SU-DHL-6 (cell line): Measurements from ENCODE around the gene RAMACL.

Source experiments
- H2AFZ ChIP-seq: fragments of 200-600 bp; sonication (generic); 2 replicates; pipeline ENCODE4 v1.6.1; 2014; ENCODE audit warnings: low read depth, mild to moderate bottlenecking, moderate library complexity, mixed read lengths, antibody characterized with exemption, low read length; ENCODE audit not compliant: severe bottlenecking
- H3F3A ChIP-seq: fragments of 200-600 bp; shearing (Covaris generic); 2 replicates; pipeline ENCODE4 v1.6.0; 2016; ENCODE audit warnings: antibody characterized with exemption, mild to moderate bottlenecking; ENCODE audit not compliant: insufficient read depth
- H3K27ac ChIP-seq: fragments of 200-600 bp; sonication (generic); 2 replicates; pipeline ENCODE4 v1.5.1; 2016; ENCODE audit warnings: low read depth, mild to moderate bottlenecking, low read length, moderate library complexity, mixed read lengths
- H3K27me3 ChIP-seq: fragments of 200-600 bp; sonication (generic), shearing (Covaris generic); 2 replicates; pipeline ENCODE4 v1.6.0; 2014; ENCODE audit warnings: mild to moderate bottlenecking, low read length
- H3K36me3 ChIP-seq: fragments of 200-600 bp; sonication (generic); 2 replicates; pipeline ENCODE4 v1.6.1; 2014; ENCODE audit warnings: mild to moderate bottlenecking, low read length, mixed read lengths
- H3K4me2 ChIP-seq: fragments of 300-600, 200-600 bp; shearing (Covaris generic), sonication (generic); 2 replicates; pipeline ENCODE4 v1.6.0; 2014; ENCODE audit warnings: low read length, low read depth, mild to moderate bottlenecking; ENCODE audit not compliant: poor library complexity, severe bottlenecking
- H3K4me3 ChIP-seq: fragments of 200-600 bp; sonication (generic); 2 replicates; pipeline ENCODE4 v1.5.1; 2014; ENCODE audit warnings: antibody characterized with exemption, low read length, mild to moderate bottlenecking, mixed read lengths; ENCODE audit not compliant: insufficient read depth, poor library complexity, severe bottlenecking
- H3K79me2 ChIP-seq: fragments of 200-600 bp; sonication (generic); 2 replicates; pipeline ENCODE4 v1.6.1; 2014; ENCODE audit warnings: mild to moderate bottlenecking, low read length, moderate library complexity; ENCODE audit not compliant: insufficient read depth
- H3K9ac ChIP-seq: fragments of 200-600 bp; sonication (generic); 2 replicates; pipeline ENCODE4 v1.7.0; 2014; ENCODE audit warnings: mild to moderate bottlenecking, low read length
- H3K9me2 ChIP-seq: fragments of 200-600 bp; sonication (generic); replicated peaks from 2 replicates; pipeline ENCODE4 v1.6.1; 2014; ENCODE audit warnings: low read length; ENCODE audit not compliant: insufficient read depth
- H3K9me3 ChIP-seq: fragments of 200-600 bp; sonication (generic); 2 replicates; pipeline ENCODE4 v1.6.1; 2014; ENCODE audit warnings: low read length, mixed read lengths; ENCODE audit not compliant: insufficient read depth
- H4K20me1 ChIP-seq: fragments of 200-600 bp; sonication (generic); 2 replicates; pipeline ENCODE4 v1.6.1; 2014; ENCODE audit warnings: low read depth, mild to moderate bottlenecking, antibody characterized with exemption, low read length, moderate library complexity, mixed read lengths
- EZH2phosphoT487 ChIP-seq: fragments of 200-600 bp; sonication (generic), shearing (Covaris generic); conservative IDR thresholded peaks from 2 replicates; pipeline ENCODE4 v1.6.1; 2018; ENCODE audit warnings: mild to moderate bottlenecking, antibody characterized with exemption, low read length, moderate library complexity, mixed read lengths
- TF ChIP-seq, protein P1 (sequence below): fragments of 200-600 bp; sonication (generic); IDR thresholded peaks from one replicate; pipeline ENCODE4 v1.5.1; 2017; ENCODE audit warnings: antibody characterized with exemption, mild to moderate bottlenecking, low read length, moderate library complexity; ENCODE audit not compliant: insufficient read depth, poor library complexity, severe bottlenecking

The RAMACL gene

GRCh38 chr6:166623318-166623717 is 36.8 kb upstream of the RAMACL start:
- Histone ChIP-seq H3K36me3 (no peaks in the 10 kb centered on the region), H3F3A (no peaks in the 10 kb centered on the region), H3K9me3 (no peaks in the 10 kb centered on the region), H3K79me2 (no peaks in the 10 kb centered on the region), H3K27ac (no peak overlapping the region), H3K27me3 (no peaks in the 10 kb centered on the region), H3K9me2 (no peaks in the 10 kb centered on the region), H3K9ac (no peak overlapping the region), H3K4me2 (no peak overlapping the region), H2AFZ (no peak overlapping the region), H3K4me3 (no peak overlapping the region), H4K20me1 (no peaks in the 10 kb centered on the region)
- TF ChIP-seq, protein P1, sequence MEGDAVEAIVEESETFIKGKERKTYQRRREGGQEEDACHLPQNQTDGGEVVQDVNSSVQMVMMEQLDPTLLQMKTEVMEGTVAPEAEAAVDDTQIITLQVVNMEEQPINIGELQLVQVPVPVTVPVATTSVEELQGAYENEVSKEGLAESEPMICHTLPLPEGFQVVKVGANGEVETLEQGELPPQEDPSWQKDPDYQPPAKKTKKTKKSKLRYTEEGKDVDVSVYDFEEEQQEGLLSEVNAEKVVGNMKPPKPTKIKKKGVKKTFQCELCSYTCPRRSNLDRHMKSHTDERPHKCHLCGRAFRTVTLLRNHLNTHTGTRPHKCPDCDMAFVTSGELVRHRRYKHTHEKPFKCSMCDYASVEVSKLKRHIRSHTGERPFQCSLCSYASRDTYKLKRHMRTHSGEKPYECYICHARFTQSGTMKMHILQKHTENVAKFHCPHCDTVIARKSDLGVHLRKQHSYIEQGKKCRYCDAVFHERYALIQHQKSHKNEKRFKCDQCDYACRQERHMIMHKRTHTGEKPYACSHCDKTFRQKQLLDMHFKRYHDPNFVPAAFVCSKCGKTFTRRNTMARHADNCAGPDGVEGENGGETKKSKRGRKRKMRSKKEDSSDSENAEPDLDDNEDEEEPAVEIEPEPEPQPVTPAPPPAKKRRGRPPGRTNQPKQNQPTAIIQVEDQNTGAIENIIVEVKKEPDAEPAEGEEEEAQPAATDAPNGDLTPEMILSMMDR: no peak
- TF ChIP-seq EZH2phosphoT487: no peak

DNA sequence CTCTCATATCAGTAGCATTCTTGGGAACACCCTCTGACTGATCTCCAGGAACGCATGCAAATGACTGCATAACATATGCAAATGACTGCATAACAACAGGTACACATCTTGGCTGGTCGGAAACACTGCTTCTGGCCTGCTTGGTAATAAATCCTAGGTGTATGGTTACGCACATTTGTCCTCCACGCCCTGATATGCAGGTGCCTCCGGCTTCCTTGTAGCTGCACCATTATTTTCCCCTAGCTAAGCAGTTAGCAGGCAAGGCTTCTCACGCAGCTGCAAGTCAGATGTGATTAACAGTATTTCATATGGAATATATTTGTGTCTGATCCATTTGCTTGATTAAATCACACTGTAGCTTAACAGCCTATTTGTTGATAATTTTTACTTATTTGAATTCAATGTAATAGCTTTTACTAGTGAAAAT is 34.6 kb upstream of the RAMACL start:
- Histone ChIP-seq H3K9me2 (no peaks in the 10 kb centered on the region), H3K36me3 (no peaks in the 10 kb centered on the region), H3K4me2 (no peak overlapping the region), H3K27me3 (no peaks in the 10 kb centered on the region), H2AFZ (no peak overlapping the region), H3F3A (no peaks in the 10 kb centered on the region), H3K9ac (no peak overlapping the region), H4K20me1 (no peaks in the 10 kb centered on the region), H3K9me3 (no peaks in the 10 kb centered on the region), H3K4me3 (no peak overlapping the region), H3K27ac (no peak overlapping the region), H3K79me2 (no peaks in the 10 kb centered on the region)
- TF ChIP-seq, protein P1: no peak
- no peak for TF ChIP-seq EZH2phosphoT487

GRCh38 chr6:166620478-166621113 is 34.1 kb upstream of the RAMACL start:
- no peak overlapping the region for H3K4me2 ChIP-seq
- no peaks in the 10 kb centered on the region for H3K36me3 ChIP-seq
- no peak for TF ChIP-seq EZH2phosphoT487
- TF ChIP-seq, protein P1: no peak
- H3K79me2 ChIP-seq: no peaks in the 10 kb centered on the region
- no peak overlapping the region for H2AFZ ChIP-seq
- no peaks in the 10 kb centered on the region for H3K27me3 ChIP-seq
- no peak overlapping the region for H3K4me3 ChIP-seq
- no peaks in the 10 kb centered on the region for H3K9me3 ChIP-seq
- H4K20me1 ChIP-seq: no peaks in the 10 kb centered on the region
- H3F3A ChIP-seq: no peaks in the 10 kb centered on the region
- no peak overlapping the region for H3K9ac ChIP-seq
- H3K27ac ChIP-seq: no peak overlapping the region
- no peaks in the 10 kb centered on the region for H3K9me2 ChIP-seq
